Adipose tissue (tissue), 3 donors: ENCODE results near the gene FIBP. TPM values are rescaled to one million over a fixed set of nuclear protein-coding genes. Genes with fewer than 3 reads are reported as not detected.

Experiments
- H3K27ac ChIP-seq: one replicate; pipeline ENCODE4 v1.5.1; 2013; ENCODE audit warnings: low read depth, low read length
- WGBS, 3 donors: extraction: QIAGEN DNeasy Blood & Tissue Kit; methylation state at CpG; one replicate each; pipeline ENCODE4 v1.1.7; 2013; 5-methylcytosine and 5-hydroxymethylcytosine counted together
- polyA plus RNA-seq, 3 donors: library from polyadenylated mRNA; stranded (reverse); fragments of 200-250 nt; gene quantifications; one replicate each; pipeline ENCODE4 v1.2.3, GENCODE V29; 2013
- donor health status: healthy with polysubstance abuse.
- donor health status: Bipolar disorder and iron deficiency.
- donor health status: healthy.

FIBP gene
- polyA plus RNA-seq, 3 donors: 31.2 to 68.7 (median 56.9) TPM

- WGBS, 3 donors: 63 to 81% (median 63%) methylated on average over 7 of the region's 7 CpGs
- H3K27ac ChIP-seq: no peak overlapping the region
Observed at GRCh38 chr11:65880027-65880426, 8.2 kb downstream of the FIBP start.

GRCh38 chr11:65879617-65880016, 8.7 kb downstream of the FIBP start, which contains the start of gene CTSW:
Gene CTSW (plus strand): TSS chr11:65879837. CDS start chr11:65879855, 18 bp downstream.
- no peak within 1 kb of the TSS for H3K27ac ChIP-seq
- WGBS, 3 donors: 21 to 68% (median 24%) methylated on average over 3 to 7 of the region's 7 CpGs

GRCh38 chr11:65873318-65874156, 14.7 kb downstream of the FIBP start:
- WGBS, 3 donors: 5 to 8% (median 7%) methylated on average over 52 to 54 of the region's 54 CpGs
- H3K27ac ChIP-seq: peak overlapping the region; percentile 17

- WGBS, 3 donors: 0 to 1% (median 1%) methylated on average over 26 to 68 of the region's 69 CpGs
- H3K27ac ChIP-seq: peak within 1 kb of the TSS; percentile 17
Observed at GRCh38 chr11:65872586-65873317, 15.5 kb downstream of the FIBP start, which contains the start of gene EFEMP2. Gene EFEMP2 (minus strand): TSS chr11:65872800. CDS start chr11:65872354, 446 bp downstream.

GRCh38 chr11:65871811-65872548, 16.3 kb downstream of the FIBP start:
- WGBS, 3 donors: 27 to 49% (median 29%) methylated on average over 21 to 26 of the region's 26 CpGs
- H3K27ac ChIP-seq: peak overlapping the region; percentile 11

- 53 to 78% (median 56%) methylated on average over 22 to 24 of the region's 24 CpGs for WGBS, 3 donors
- no peak overlapping the region for H3K27ac ChIP-seq
Observed at GRCh38 chr11:65870706-65871681, 17.3 kb downstream of the FIBP start.

GRCh38 chr11:65870307-65870658, 18.0 kb downstream of the FIBP start:
- 56 to 74% (median 62%) methylated on average over 10 to 11 of the region's 11 CpGs for WGBS, 3 donors
- no peak overlapping the region for H3K27ac ChIP-seq

GRCh38 chr11:65869643-65870306, 18.5 kb downstream of the FIBP start:
- 84 to 85% (median 85%) methylated on average over 23 to 24 of the region's 24 CpGs for WGBS, 3 donors
- no peak overlapping the region for H3K27ac ChIP-seq

GRCh38 chr11:65868907-65869306, 19.4 kb downstream of the FIBP start:
- WGBS, 3 donors: 86 to 92% (median 91%) methylated on average over 3 of the region's 3 CpGs
- no peak overlapping the region for H3K27ac ChIP-seq

- 81 to 91% (median 88%) methylated on average over 19 of the region's 19 CpGs for WGBS, 3 donors
- H3K27ac ChIP-seq: no peak overlapping the region
Observed at GRCh38 chr11:65868076-65868667, 20.1 kb downstream of the FIBP start.

- H3K27ac ChIP-seq: no peak overlapping the region
- 57 to 71% (median 63%) methylated on average over 29 of the region's 29 CpGs for WGBS, 3 donors
Observed at GRCh38 chr11:65867284-65868071, 20.8 kb downstream of the FIBP start.

- 81 to 88% (median 85%) methylated on average over 21 of the region's 21 CpGs for WGBS, 3 donors
- H3K27ac ChIP-seq: no peak overlapping the region
Observed at GRCh38 chr11:65866509-65867283, 21.6 kb downstream of the FIBP start.

GRCh38 chr11:65865550-65866172, 22.6 kb downstream of the FIBP start:
- WGBS, 3 donors: 83 to 90% (median 87%) methylated on average over 9 of the region's 9 CpGs
- no peak overlapping the region for H3K27ac ChIP-seq

- no peak overlapping the region for H3K27ac ChIP-seq
Observed at GRCh38 chr11:65864706-65865471, 23.4 kb downstream of the FIBP start.

More at GRCh38 chr11:65864706-65865471, 23.4 kb downstream of the FIBP start:
- 78 to 93% (median 83%) methylated on average over 16 to 18 of the region's 18 CpGs for WGBS, 3 donors
